Spleen (tissue), 11 donors: Measurements from ENCODE around the gene TACC3. TPM values are rescaled to one million over a fixed set of nuclear protein-coding genes. Genes with fewer than 3 reads are reported as not detected.

Experiments used
- DNase-seq: peaks from one replicate; pipeline ENCODE4 v3.0.0-alpha.2; 2020
- H3K27ac ChIP-seq, 8 donors: fragments of 200-600 bp; sonication (generic) in 7 of 8; 1 replicate in 4 of 8; 2 replicates in 4 of 8; pipeline versions ENCODE4 v1.5.0 to v1.8.0; 2016 to 2021; ENCODE audit warnings: inconsistent platforms in 4 of 8, mild to moderate bottlenecking in 4 of 8, moderate library complexity in 1 of 8
- H3K27me3 ChIP-seq, 7 donors: fragments of 200-600 bp; sonication (generic) in 6 of 7; replicated peaks in 1 of 7; 1 replicate in 4 of 7; 2 replicates in 3 of 7; pipeline versions ENCODE4 v1.5.0 to v1.8.0; 2016 to 2021; ENCODE audit warnings: inconsistent platforms in 3 of 7, mild to moderate bottlenecking in 1 of 7
- H3K36me3 ChIP-seq, 6 donors: fragments of 200-600 bp; sonication (generic) in 5 of 6; 1 replicate in 4 of 6; 2 replicates in 2 of 6; pipeline versions ENCODE4 v1.5.0 to v1.8.0; 2016 to 2021; ENCODE audit warnings: inconsistent platforms in 2 of 6
- H3K4me1 ChIP-seq, 6 donors: fragments of 200-600 bp; sonication (generic) in 5 of 6; 1 replicate in 3 of 6; 2 replicates in 3 of 6; pipeline versions ENCODE4 v1.5.0 to v1.8.0; 2016 to 2021; ENCODE audit warnings: inconsistent platforms in 3 of 6
- H3K4me3 ChIP-seq, 8 donors: fragments of 200-600 bp; sonication (generic) in 7 of 8; 1 replicate in 4 of 8; 2 replicates in 4 of 8; pipeline versions ENCODE4 v1.5.0 to v1.8.0; 2016 to 2021; ENCODE audit warnings: inconsistent platforms in 4 of 8, mild to moderate bottlenecking in 4 of 8, moderate library complexity in 2 of 8
- H3K9me3 ChIP-seq, 8 donors: fragments of 200-600 bp; sonication (generic) in 7 of 8; 1 replicate in 4 of 8; 2 replicates in 4 of 8; pipeline versions ENCODE4 v1.5.0 to v1.8.0; 2016 to 2021; ENCODE audit warnings: inconsistent platforms in 4 of 8
- CTCF ChIP-seq, 11 experiments: fragments of 200-600 bp in 7 of 11; fragments of 450-650 bp in 4 of 11; sonication (generic) in 4 of 11; IDR thresholded peaks in 8 of 11; conservative IDR thresholded peaks in 3 of 11; 1 replicate in 7 of 11; 2 replicates in 4 of 11; pipeline versions ENCODE4 v1.4.0 to v1.8.0; 2016 to 2021; ENCODE audit warnings: antibody characterized with exemption in 11 of 11, inconsistent platforms in 4 of 11, mild to moderate bottlenecking in 1 of 11
- POLR2A ChIP-seq, 3 donors: fragments of 450-650 bp; IDR thresholded peaks; one replicate each; pipeline ENCODE4 v1.5.1; 2017; ENCODE audit warnings: antibody characterized with exemption in 3 of 3, mild to moderate bottlenecking in 1 of 3
- POLR2AphosphoS5 ChIP-seq, 3 donors: sonication (generic); formaldehyde crosslinking; IDR thresholded peaks; one replicate each; pipeline ENCODE4 v1.5.1; 2017; ENCODE audit warnings: antibody characterized with exemption in 3 of 3
- WGBS, 5 donors: extraction: QIAGEN DNeasy Blood & Tissue Kit in 3 of 5; methylation state at CpG; one replicate each; pipeline versions ENCODE4 v1.1.5 to v1.1.7; 2013 to 2018; 5-methylcytosine and 5-hydroxymethylcytosine counted together
- intact Hi-C: fragments of 100-400 bp; cut with DNase I; formaldehyde crosslinking; loops from one replicate; pipeline ENCODE4 v1.15.0; 2023; ENCODE audit warnings: low total_unique reads
- polyA plus RNA-seq, 3 donors: library from polyadenylated mRNA; stranded (reverse); fragments of 200-250 nt; gene quantifications; one replicate each; pipeline ENCODE4 v1.2.1, GENCODE V29; 2013
- total RNA-seq, 7 donors: library from RNA; depleted of rRNA in 3 of 7; stranded (reverse); fragments of >200 nt in 3 of 7; fragmentation: NEBNext Ultra II Directional in 4 of 7; extraction: Animal tissue kit (Norgen Biotek cat#: 25700) in 4 of 7; gene quantifications; one replicate each; pipeline versions ENCODE4 v1.1.0 to v1.2.1, GENCODE V29; 2016 to 2021
- donor health status: healthy with polysubstance abuse.
- donor health status: DM: no; HTN: no; CAD: no; lungs with moderate emphysema.
- donor health status: DM: no; HTN: no; CAD: no.
- donor health status: Bipolar disorder and iron deficiency.
- donor health status: healthy.
- donor health status: DM: no; HTN: no; CAD: no.
- donor health status: DM: yes; HTN: yes; CAD: no.

Gene TACC3
- total and polyA plus RNA-seq, 10 donors, result 33.3 to 84.4 (median 53.4) TPM

- H3K27ac ChIP-seq, result peak overlapping the region in 3 of 8 donors; percentile 23 to 53 (median 30)
- no peaks in the 10 kb centered on the region for H3K9me3 ChIP-seq
- intact Hi-C loops, result no loop called here
- H3K36me3 ChIP-seq, result no peaks in the 10 kb centered on the region
- peaks cover 0 to 24% (median 13%) of the 10 kb centered on the region in 7 donors for H3K27me3 ChIP-seq
- no peak for TF ChIP-seq CTCF (IDR thresholded peaks at IDR 0.05 in 8 of 11, conservative IDR thresholded peaks at IDR 0.05 in 3 of 11)
- TF ChIP-seq POLR2AphosphoS5 (IDR thresholded peaks at IDR 0.05), result no peak
- TF ChIP-seq POLR2A (IDR thresholded peaks at IDR 0.05), result no peak
- peaks cover 0 to 61% (median 34%) of the 10 kb centered on the region in 6 donors for H3K4me1 ChIP-seq
- DNase-seq, result no peak
- H3K4me3 ChIP-seq, result no peak overlapping the region
- WGBS, 5 donors, result 81 to 88% (median 84%) methylated on average over 12 to 19 of the region's 19 CpGs
Measured at GRCh38 chr4:1759170-1759817, 38.0 kb downstream of the TACC3 start.

GRCh38 chr4:1759818-1760223 is 38.5 kb downstream of the TACC3 start:
- intact Hi-C loops, result no loop called here
- TF ChIP-seq POLR2A (IDR thresholded peaks at IDR 0.05) (no peak), POLR2AphosphoS5 (IDR thresholded peaks at IDR 0.05) (peak in 2 of 3 donors; percentile 8 to 32), CTCF (IDR thresholded peaks at IDR 0.05 in 8 of 11, conservative IDR thresholded peaks at IDR 0.05 in 3 of 11) (no peak)
- H3K27ac ChIP-seq, result peak overlapping the region in 4 of 8 donors; percentile 18 to 53 (median 26)
- peaks cover 0 to 61% (median 34%) of the 10 kb centered on the region in 6 donors for H3K4me1 ChIP-seq
- no peak overlapping the region for H3K4me3 ChIP-seq
- no peaks in the 10 kb centered on the region for H3K36me3 ChIP-seq
- H3K9me3 ChIP-seq, result no peaks in the 10 kb centered on the region
- H3K27me3 ChIP-seq, result peaks cover 0 to 30% (median 18%) of the 10 kb centered on the region in 7 donors
- 29 to 52% (median 44%) methylated on average over 7 to 13 of the region's 13 CpGs for WGBS, 5 donors
- DNase-seq, result no peak

- Histone ChIP-seq H3K4me1 (peaks cover 0 to 53% (median 30%) of the 10 kb centered on the region in 6 donors), H3K4me3 (no peak overlapping the region), H3K9me3 (no peaks in the 10 kb centered on the region), H3K36me3 (no peaks in the 10 kb centered on the region), H3K27ac (peak overlapping the region in 3 of 8 donors; percentile 23 to 53 (median 30)), H3K27me3 (peaks cover 0 to 37% (median 18%) of the 10 kb centered on the region in 7 donors)
- intact Hi-C loops, result no loop called here
- no peak for DNase-seq
- no peak for TF ChIP-seq POLR2AphosphoS5 (IDR thresholded peaks at IDR 0.05)
- TF ChIP-seq CTCF (IDR thresholded peaks at IDR 0.05 in 8 of 11, conservative IDR thresholded peaks at IDR 0.05 in 3 of 11), result no peak
- TF ChIP-seq POLR2A (IDR thresholded peaks at IDR 0.05), result no peak
- 46 to 76% (median 67%) methylated on average over 4 to 25 of the region's 25 CpGs for WGBS, 5 donors
Measured at GRCh38 chr4:1760521-1761071, 39.3 kb downstream of the TACC3 start.

DNA sequence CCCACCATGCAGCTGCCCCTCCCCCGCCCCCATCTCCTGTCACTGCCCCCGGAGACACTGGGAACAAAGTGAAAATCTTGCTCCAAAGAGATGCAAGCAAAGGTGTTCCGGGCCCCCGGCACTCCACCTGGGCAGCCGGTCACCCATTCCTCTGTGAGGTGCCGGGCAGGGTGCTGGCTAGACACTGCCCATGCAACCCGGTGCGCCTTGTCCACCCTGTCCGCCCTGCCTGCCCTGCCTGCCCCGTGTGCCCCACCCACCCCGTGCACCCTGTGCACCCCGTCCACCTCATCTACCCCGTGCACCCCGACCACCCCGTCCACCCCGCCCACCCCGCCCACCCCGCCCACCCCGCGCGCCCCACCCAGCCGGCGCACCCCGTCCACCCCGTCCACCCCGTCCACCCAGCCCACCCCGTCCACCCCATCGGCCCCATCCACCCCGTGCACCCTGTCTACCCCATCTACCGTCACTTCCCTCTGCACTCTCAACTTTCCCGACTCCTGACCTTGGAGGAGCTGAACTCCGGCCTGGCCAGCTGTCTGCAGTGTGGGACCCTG is 39.9 kb downstream of the TACC3 start:
- intact Hi-C loops, result no loop called here
- H3K9me3 ChIP-seq, result no peaks in the 10 kb centered on the region
- H3K27me3 ChIP-seq, result peaks cover 0 to 43% (median 18%) of the 10 kb centered on the region in 7 donors
- WGBS, 5 donors, result 76 to 81% (median 79%) methylated on average over 24 to 32 of the region's 32 CpGs
- no peak for DNase-seq
- no peak overlapping the region for H3K27ac ChIP-seq
- H3K4me3 ChIP-seq, result no peak overlapping the region
- no peaks in the 10 kb centered on the region for H3K36me3 ChIP-seq
- H3K4me1 ChIP-seq, result peaks cover 0 to 53% (median 32%) of the 10 kb centered on the region in 6 donors
- TF ChIP-seq CTCF (IDR thresholded peaks at IDR 0.05 in 8 of 11, conservative IDR thresholded peaks at IDR 0.05 in 3 of 11) (no peak), POLR2AphosphoS5 (IDR thresholded peaks at IDR 0.05) (no peak), POLR2A (IDR thresholded peaks at IDR 0.05) (no peak)
